Endothelial cell of umbilical vein (primary cell): ENCODE results near the gene MLF2. TPM values are rescaled to one million over a fixed set of nuclear protein-coding genes. Genes with fewer than 3 reads are reported as not detected.

Source experiments
- BruUV-seq: library from RNA; stranded (reverse); fragments of 400-500 nt; replicated peaks from 2 replicates; lab custom pipeline; 2021; lab: Mats Ljungman, UMichigan
- CTCF ChIA-PET: fragments of 300-600, 350-600 bp; sonication (Branson Sonifier 250); formaldehyde crosslinking; loops from one replicate; lab custom pipeline; 2021; ENCODE audit warnings: antibody characterized with exemption, inconsistent platforms; lab: Charles Lee
- POLR2A ChIA-PET: fragments of 300-600, 350-600 bp; sonication (Branson Sonifier 250); formaldehyde crosslinking; loops from one replicate; lab custom pipeline; 2021; ENCODE audit warnings: antibody characterized with exemption, inconsistent platforms; lab: Charles Lee
- DNase-seq: peaks from one replicate; pipeline ENCODE4 v3.0.0-alpha.2; 2011; ENCODE audit warnings: low read depth, low spot score
- FAIRE-seq: peaks from 2 replicates; lab custom pipeline; 2011; peaks lifted over from hg19 to GRCh38; lab: Jason Lieb, UNC
- H2AFZ ChIP-seq: 2 replicates; pipeline ENCODE4 v1.6.0; 2012; ENCODE audit warnings: low read depth, low read length, control low read depth, inconsistent platforms
- H3K27ac ChIP-seq: 2 replicates; pipeline ENCODE4 v1.5.1; 2011; ENCODE audit warnings: low read depth, mild to moderate bottlenecking, control low read depth, low read length, moderate library complexity; ENCODE audit not compliant: insufficient read depth
- H3K27me3 ChIP-seq, 2 experiments: 2 replicates each; pipeline versions ENCODE4 v1.6.0 to v1.6.1; 2011; ENCODE audit warnings: low read length in 2 of 2, mixed read lengths in 1 of 2; ENCODE audit not compliant: control insufficient read depth in 2 of 2, insufficient read depth in 2 of 2
- H3K36me3 ChIP-seq, 2 experiments: 2 replicates in 1 of 2; 3 replicates in 1 of 2; pipeline ENCODE4 v1.5.1; 2011; ENCODE audit warnings: low read length in 2 of 2, mild to moderate bottlenecking in 1 of 2, moderate library complexity in 1 of 2; ENCODE audit not compliant: control insufficient read depth in 2 of 2, insufficient read depth in 2 of 2; ENCODE audit errors: extremely low read depth in 1 of 2
- H3K4me1 ChIP-seq: 3 replicates; pipeline ENCODE4 v1.5.1; 2011; ENCODE audit warnings: mild to moderate bottlenecking, low read length; ENCODE audit not compliant: control insufficient read depth, insufficient read depth; ENCODE audit errors: extremely low read depth
- H3K4me2 ChIP-seq: 2 replicates; pipeline ENCODE4 v1.6.1; 2011; ENCODE audit warnings: low read length, control low read depth, mixed read lengths; ENCODE audit not compliant: insufficient read depth
- H3K4me3 ChIP-seq, 3 experiments: fragments of 200-600 bp in 1 of 3; sonication (generic), shearing (Covaris generic) in 1 of 3; replicated peaks in 1 of 3; 2 replicates each; pipeline ENCODE4 v1.5.1; 2011 to 2016; ENCODE audit warnings: control low read depth in 3 of 3, low read length in 3 of 3, mild to moderate bottlenecking in 2 of 3, inconsistent platforms in 1 of 3, low read depth in 1 of 3, moderate library complexity in 1 of 3; ENCODE audit not compliant: insufficient read depth in 1 of 3
- H3K79me2 ChIP-seq: 2 replicates; pipeline ENCODE4 v1.6.0; 2012; ENCODE audit warnings: low read length, inconsistent platforms; ENCODE audit not compliant: control insufficient read depth, insufficient read depth
- H3K9ac ChIP-seq: replicated peaks from 2 replicates; pipeline ENCODE3; 2011; ENCODE audit warnings: low read length, control low read depth; ENCODE audit not compliant: insufficient read depth; ENCODE audit errors: extremely low read depth
- H3K9me1 ChIP-seq: replicated peaks from 3 replicates; pipeline ENCODE4 v1.6.0; 2011; ENCODE audit warnings: mild to moderate bottlenecking, low read length; ENCODE audit not compliant: control insufficient read depth, insufficient read depth; ENCODE audit errors: extremely low read depth
- H3K9me3 ChIP-seq: replicated peaks from 2 replicates; pipeline ENCODE4 v1.5.1; 2012; ENCODE audit warnings: low read length, inconsistent platforms; ENCODE audit not compliant: control insufficient read depth, insufficient read depth
- H4K20me1 ChIP-seq: replicated peaks from 2 replicates; pipeline ENCODE3; 2011; ENCODE audit warnings: mild to moderate bottlenecking, low read length; ENCODE audit not compliant: control insufficient read depth, insufficient read depth; ENCODE audit errors: extremely low read depth
- CTCF ChIP-seq, 2 donors: IDR thresholded peaks; 1 replicate in 1 of 2; 2 replicates in 1 of 2; pipeline ENCODE4 v1.5.1; 2011; ENCODE audit warnings: low read length in 2 of 2, mild to moderate bottlenecking in 2 of 2, moderate library complexity in 2 of 2, control low read depth in 1 of 2, inconsistent platforms in 1 of 2, low read depth in 1 of 2; ENCODE audit not compliant: insufficient read depth in 1 of 2; ENCODE audit errors: extremely low read depth in 1 of 2
- EZH2 ChIP-seq: IDR thresholded peaks from 2 replicates; pipeline ENCODE4 v1.6.1; 2012; ENCODE audit warnings: borderline replicate concordance, low read depth, mild to moderate bottlenecking, moderate library complexity, low read length, inconsistent platforms; ENCODE audit not compliant: severe bottlenecking
- FOS ChIP-seq: IDR thresholded peaks from 2 replicates; pipeline ENCODE4 v1.6.1; 2011; ENCODE audit warnings: mild to moderate bottlenecking, low read length, moderate library complexity, borderline replicate concordance; ENCODE audit not compliant: insufficient read depth
- GATA2 ChIP-seq: IDR thresholded peaks from 2 replicates; pipeline ENCODE4 v1.7.0; 2011; ENCODE audit warnings: low read depth, mild to moderate bottlenecking, moderate library complexity, mixed read lengths, low read length; ENCODE audit not compliant: insufficient read length, insufficient read depth
- JUN ChIP-seq: IDR thresholded peaks from 2 replicates; pipeline ENCODE4 v1.6.1; 2011; ENCODE audit warnings: borderline replicate concordance, low read depth; ENCODE audit not compliant: insufficient read length, insufficient read depth
- MAX ChIP-seq: IDR thresholded peaks from 2 replicates; pipeline ENCODE4 v1.6.1; 2011; ENCODE audit not compliant: insufficient read depth, insufficient read length
- MYC ChIP-seq: IDR thresholded peaks from one replicate; pipeline ENCODE4 v1.6.1; 2011; ENCODE audit warnings: mild to moderate bottlenecking, low read depth, low read length
- POLR2A ChIP-seq: IDR thresholded peaks from 2 replicates; pipeline ENCODE4 v1.6.1; 2012; ENCODE audit warnings: low read depth, mild to moderate bottlenecking, control low read depth, low read length
- POLR2AphosphoS5 ChIP-seq: IDR thresholded peaks from 2 replicates; pipeline ENCODE4 v1.6.1; 2012; ENCODE audit warnings: low read depth, mild to moderate bottlenecking, control low read depth, low read length, moderate library complexity; ENCODE audit not compliant: insufficient read depth
- dilution Hi-C: fragments of 300-500 bp; cut with MboI; formaldehyde crosslinking; loops from one replicate; pipeline ENCODE4 v1.15.0; 2019; ENCODE audit warnings: low sequenced_read_pairs; ENCODE audit not compliant: extremely low pct_ligation_motif_present
- intact Hi-C: fragments of 100-400 bp; cut with micrococcal nuclease; formaldehyde crosslinking; loops from one replicate; pipeline ENCODE4 v1.10.0; 2022
- polyA plus RNA-seq, 4 experiments: library from polyadenylated mRNA; depleted of rRNA in 3 of 4; stranded (reverse) in 3 of 4; unstranded in 1 of 4; fragments of >200 nt; gene quantifications; 2 replicates each; pipeline versions ENCODE4 v1.2.1 to v1.2.3, GENCODE V29; 2011 to 2012; ENCODE audit warnings: missing spikeins in 1 of 4
- total RNA-seq: library from RNA; stranded (reverse); gene quantifications from 2 replicates; pipeline ENCODE4 v1.2.3, GENCODE V29; 2021

Gene MLF2
- total and polyA plus RNA-seq, 2 donors (not counting 3 experiments of a cell fraction or from before 2014, with no cell fraction given) = 147 to 306 TPM

- TF ChIP-seq POLR2A (no peak), CTCF (IDR thresholded peaks at IDR 0.05; ENCODE audit: extremely low read depth in 1 of 2, insufficient read depth in 1 of 2, low read depth in 1 of 2, low read length in 2 of 2) (no peak), POLR2AphosphoS5 (no peak), MYC (no peak), EZH2 (no peak), MAX (no peak), GATA2 (no peak), JUN (no peak), FOS (no peak)
- H3K36me3 ChIP-seq = peaks cover 0 to 29% of the 10 kb centered on the region in 2 experiments
- H3K4me2 ChIP-seq = no peak within 1 kb of the TSS
- H3K9me1 ChIP-seq = no peaks in the 10 kb centered on the region
- no peaks in the 10 kb centered on the region for H4K20me1 ChIP-seq
- no peak within 1 kb of the TSS for H3K4me3 ChIP-seq
- H3K9me3 ChIP-seq = no peaks in the 10 kb centered on the region
- ChIA-PET CTCF (interaction anchor here (1.8 to 8.4 kb wide), 2 partner anchors 19 to 53 kb away, joined by 5 to 234 read pairs; partner anchors contain the start of gene MLF2), POLR2A (interaction anchor here (0.7 kb wide), 1 partner anchor 99 kb away, joined by 8 read pairs; no protein-coding TSS in a partner anchor)
- no peak for DNase-seq
- FAIRE-seq = no peak
- no peak within 1 kb of the TSS for H3K9ac ChIP-seq
- H3K27me3 ChIP-seq = no peaks in the 10 kb centered on the region
- dilution Hi-C loops = no loop called here
- no peak within 1 kb of the TSS for H2AFZ ChIP-seq
- no peak within 1 kb of the TSS for H3K27ac ChIP-seq
- H3K4me1 ChIP-seq = peaks cover 13% of the 10 kb centered on the region
- peaks cover 24% of the 10 kb centered on the region for H3K79me2 ChIP-seq
- BruUV-seq = no TSS peak
- intact Hi-C loops = no loop called here
These were observed 19.4 kb upstream of the MLF2 start, which contains the start of gene LAG3 for GRCh38 chr12:6772331-6772695. Gene LAG3, plus strand, starts transcription at chr12:6772520. Its CDS starts 333 bp downstream, at chr12:6772853.
